Upper lobe of left lung (tissue), 6 donors: ENCODE results near the gene IL4. TPM values are rescaled to one million over a fixed set of nuclear protein-coding genes. Genes with fewer than 3 reads are reported as not detected.

ENCODE experiments used
- ATAC-seq, 2 donors: fragments of 200-7000 bp; cut with Tn5 transposase; one replicate each; pipeline ENCODE4 v1.9.1; 2022; ENCODE audit warnings: mild to moderate bottlenecking in 2 of 2, moderate library complexity in 2 of 2; ENCODE audit not compliant: low FRiP score in 2 of 2
- DNase-seq, 2 donors: peaks; one replicate each; pipeline ENCODE4 v3.0.0-alpha.2; 2019 to 2020
- H3K27ac ChIP-seq, 4 donors: fragments of 200-600 bp; sonication (generic); one replicate each; pipeline ENCODE4 v1.5.1; 2016 to 2019
- H3K27me3 ChIP-seq, 4 donors: fragments of 200-600 bp; sonication (generic); one replicate each; pipeline ENCODE4 v1.5.1; 2017 to 2019
- H3K36me3 ChIP-seq, 4 donors: fragments of 200-600 bp; sonication (generic); one replicate each; pipeline ENCODE4 v1.5.1; 2016 to 2019
- H3K4me1 ChIP-seq, 4 donors: fragments of 200-600 bp; sonication (generic); one replicate each; pipeline ENCODE4 v1.5.1; 2018 to 2019
- H3K4me3 ChIP-seq, 4 donors: fragments of 200-600 bp; sonication (generic); one replicate each; pipeline ENCODE4 v1.5.1; 2017 to 2019; ENCODE audit warnings: mild to moderate bottlenecking in 2 of 4, moderate library complexity in 1 of 4
- H3K9me3 ChIP-seq, 4 donors: fragments of 200-600 bp; sonication (generic); one replicate each; pipeline ENCODE4 v1.5.1; 2018 to 2019
- EP300 ChIP-seq, 4 donors: sonication (generic); formaldehyde crosslinking; IDR thresholded peaks; one replicate each; pipeline ENCODE4 v1.5.1; 2017; ENCODE audit warnings: antibody characterized with exemption in 4 of 4, control low read depth in 2 of 4
- POLR2A ChIP-seq, 4 donors: fragments of 450-650 bp; IDR thresholded peaks; one replicate each; pipeline ENCODE4 v1.5.1; 2016 to 2017; ENCODE audit warnings: antibody characterized with exemption in 4 of 4, mild to moderate bottlenecking in 2 of 4
- POLR2AphosphoS5 ChIP-seq, 2 donors: sonication (generic); formaldehyde crosslinking; IDR thresholded peaks; one replicate each; pipeline ENCODE4 v1.5.1; 2017; ENCODE audit warnings: antibody characterized with exemption in 2 of 2
- WGBS, 2 donors: methylation state at CpG; one replicate each; pipeline ENCODE4 v1.1.5; 2017 to 2018; 5-methylcytosine and 5-hydroxymethylcytosine counted together
- total RNA-seq, 6 donors: library from RNA; depleted of rRNA in 4 of 6; stranded (reverse); fragments of >200 nt in 4 of 6; gene quantifications; one replicate each; pipeline versions ENCODE4 v1.1.0 to v1.2.1, GENCODE V29; 2016 to 2021
- TF ChIP-seq, protein P1 (sequence below), 6 experiments: fragments of 450-650 bp in 4 of 6; fragments of 200-600 bp in 2 of 6; sonication (generic) in 2 of 6; IDR thresholded peaks; one replicate each; pipeline ENCODE4 v1.5.1; 2016 to 2019; ENCODE audit warnings: antibody characterized with exemption in 6 of 6
- donor health status: DM: no; HTN: no; CAD: no; lungs with moderate emphysema.
- donor health status: DM: no; HTN: yes; CAD: no; lungs with severe emphysema.

IL4 gene
- total RNA-seq, 6 donors from 2014 or later, result not detected

GRCh38 chr5:132656774-132657355, 16.9 kb upstream of the IL4 start:
- ATAC-seq, result no peak
- WGBS, 2 donors, result 48 to 76% methylated on average over 11 to 12 of the region's 12 CpGs
- DNase-seq, result no peak
- Histone ChIP-seq H3K27ac (no peak overlapping the region), H3K4me1 (peaks cover 11 to 17% (median 12%) of the 10 kb centered on the region in 4 donors), H3K36me3 (no peaks in the 10 kb centered on the region), H3K27me3 (peaks cover 0 to 17% (median 7%) of the 10 kb centered on the region in 4 donors), H3K9me3 (no peaks in the 10 kb centered on the region), H3K4me3 (peak overlapping the region in 3 of 4 donors; percentile 34 to 48 (median 47))
- TF ChIP-seq, protein P1, sequence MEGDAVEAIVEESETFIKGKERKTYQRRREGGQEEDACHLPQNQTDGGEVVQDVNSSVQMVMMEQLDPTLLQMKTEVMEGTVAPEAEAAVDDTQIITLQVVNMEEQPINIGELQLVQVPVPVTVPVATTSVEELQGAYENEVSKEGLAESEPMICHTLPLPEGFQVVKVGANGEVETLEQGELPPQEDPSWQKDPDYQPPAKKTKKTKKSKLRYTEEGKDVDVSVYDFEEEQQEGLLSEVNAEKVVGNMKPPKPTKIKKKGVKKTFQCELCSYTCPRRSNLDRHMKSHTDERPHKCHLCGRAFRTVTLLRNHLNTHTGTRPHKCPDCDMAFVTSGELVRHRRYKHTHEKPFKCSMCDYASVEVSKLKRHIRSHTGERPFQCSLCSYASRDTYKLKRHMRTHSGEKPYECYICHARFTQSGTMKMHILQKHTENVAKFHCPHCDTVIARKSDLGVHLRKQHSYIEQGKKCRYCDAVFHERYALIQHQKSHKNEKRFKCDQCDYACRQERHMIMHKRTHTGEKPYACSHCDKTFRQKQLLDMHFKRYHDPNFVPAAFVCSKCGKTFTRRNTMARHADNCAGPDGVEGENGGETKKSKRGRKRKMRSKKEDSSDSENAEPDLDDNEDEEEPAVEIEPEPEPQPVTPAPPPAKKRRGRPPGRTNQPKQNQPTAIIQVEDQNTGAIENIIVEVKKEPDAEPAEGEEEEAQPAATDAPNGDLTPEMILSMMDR (IDR thresholded peaks at IDR 0.05), result no peak
- no peak for TF ChIP-seq EP300 (IDR thresholded peaks at IDR 0.05)
- TF ChIP-seq POLR2A (IDR thresholded peaks at IDR 0.05), result no peak
- no peak for TF ChIP-seq POLR2AphosphoS5 (IDR thresholded peaks at IDR 0.05)

DNA sequence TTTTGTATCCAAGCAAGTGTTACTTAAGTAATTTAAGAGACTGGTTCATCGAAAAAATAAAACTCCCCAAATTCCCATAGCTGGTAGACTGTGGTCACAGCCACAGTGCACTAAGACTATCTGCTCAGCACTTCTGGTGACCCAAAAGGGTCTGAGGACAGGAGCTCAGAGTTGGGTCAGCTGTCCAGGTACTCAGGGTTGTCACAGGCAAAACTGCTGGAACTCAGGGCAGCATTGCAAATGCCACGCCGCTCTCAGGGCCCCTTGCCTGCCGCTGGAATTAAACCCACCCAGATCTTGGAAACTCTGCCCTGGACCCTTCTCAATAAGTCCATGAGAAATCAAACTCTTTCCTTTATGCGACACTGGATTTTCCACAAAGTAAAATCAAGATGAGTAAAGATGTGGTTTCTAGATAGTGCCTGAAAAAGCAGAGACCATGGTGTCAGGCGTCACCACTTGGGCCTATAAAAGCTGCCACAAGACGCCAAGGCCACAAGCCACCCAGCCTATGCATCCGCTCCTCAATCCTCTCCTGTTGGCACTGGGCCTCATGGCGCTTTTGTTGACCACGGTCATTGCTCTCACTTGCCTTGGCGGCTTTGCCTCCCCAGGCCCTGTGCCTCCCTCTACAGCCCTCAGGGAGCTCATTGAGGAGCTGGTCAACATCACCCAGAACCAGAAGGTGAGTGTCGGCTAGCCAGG, 16.0 kb upstream of the IL4 start, which contains the start of gene IL13:
Gene IL13, plus strand, starts transcription at position 498 of the 705 bp plus-strand sequence. Its CDS starts 14 bp downstream, at position 512.
- TF ChIP-seq EP300 (IDR thresholded peaks at IDR 0.05), result no peak
- no peak for TF ChIP-seq POLR2AphosphoS5 (IDR thresholded peaks at IDR 0.05)
- no peak for TF ChIP-seq POLR2A (IDR thresholded peaks at IDR 0.05)
- TF ChIP-seq, protein P1 (IDR thresholded peaks at IDR 0.05), result no peak
- Histone ChIP-seq H3K9me3 (no peaks in the 10 kb centered on the region), H3K27me3 (peaks cover 0 to 17% (median 7%) of the 10 kb centered on the region in 4 donors), H3K36me3 (no peaks in the 10 kb centered on the region), H3K4me1 (peaks cover 11 to 17% (median 12%) of the 10 kb centered on the region in 4 donors), H3K4me3 (no peak within 1 kb of the TSS), H3K27ac (no peak within 1 kb of the TSS)
- ATAC-seq (no peak), DNase-seq (no peak)
- whole genome bisulfite sequencing, 2 donors, result 88 to 93% methylated on average over 10 to 11 of the region's 12 CpGs

GRCh38 chr5:132658381-132659302, 15.1 kb upstream of the IL4 start:
- DNase-seq, result no peak
- WGBS, 2 donors, result 87 to 88% methylated on average over 8 to 9 of the region's 9 CpGs
- Histone ChIP-seq H3K9me3 (no peaks in the 10 kb centered on the region), H3K4me1 (peaks cover 11 to 17% (median 12%) of the 10 kb centered on the region in 4 donors), H3K4me3 (no peak overlapping the region), H3K27me3 (peaks cover 0 to 17% (median 7%) of the 10 kb centered on the region in 4 donors), H3K36me3 (no peaks in the 10 kb centered on the region), H3K27ac (no peak overlapping the region)
- no peak for ATAC-seq
- TF ChIP-seq, protein P1 (IDR thresholded peaks at IDR 0.05), result no peak
- TF ChIP-seq POLR2AphosphoS5 (IDR thresholded peaks at IDR 0.05) (no peak), POLR2A (IDR thresholded peaks at IDR 0.05) (no peak), EP300 (IDR thresholded peaks at IDR 0.05) (no peak)

DNA sequence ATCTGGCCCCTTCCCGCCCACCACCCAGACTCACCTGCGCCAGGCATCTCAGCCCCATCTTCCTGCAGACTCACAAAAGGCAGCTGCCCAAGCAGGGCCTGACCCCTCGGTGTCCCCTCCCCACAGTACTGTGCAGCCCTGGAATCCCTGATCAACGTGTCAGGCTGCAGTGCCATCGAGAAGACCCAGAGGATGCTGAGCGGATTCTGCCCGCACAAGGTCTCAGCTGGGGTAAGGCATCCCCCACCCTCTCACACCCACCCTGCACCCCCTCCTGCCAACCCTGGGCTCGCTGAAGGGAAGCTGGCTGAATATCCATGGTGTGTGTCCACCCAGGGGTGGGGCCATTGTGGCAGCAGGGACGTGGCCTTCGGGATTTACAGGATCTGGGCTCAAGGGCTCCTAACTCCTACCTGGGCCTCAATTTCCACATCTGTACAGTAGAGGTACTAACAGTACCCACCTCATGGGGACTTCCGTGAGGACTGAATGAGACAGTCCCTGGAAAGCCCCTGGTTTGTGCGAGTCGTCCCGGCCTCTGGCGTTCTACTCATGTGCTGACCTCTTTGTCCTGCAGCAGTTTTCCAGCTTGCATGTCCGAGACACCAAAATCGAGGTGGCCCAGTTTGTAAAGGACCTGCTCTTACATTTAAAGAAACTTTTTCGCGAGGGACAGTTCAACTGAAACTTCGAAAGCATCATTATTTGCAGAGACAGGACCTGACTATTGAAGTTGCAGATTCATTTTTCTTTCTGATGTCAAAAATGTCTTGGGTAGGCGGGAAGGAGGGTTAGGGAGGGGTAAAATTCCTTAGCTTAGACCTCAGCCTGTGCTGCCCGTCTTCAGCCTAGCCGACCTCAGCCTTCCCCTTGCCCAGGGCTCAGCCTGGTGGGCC, 13.9 kb upstream of the IL4 start:
- Histone ChIP-seq H3K4me3 (no peak overlapping the region), H3K9me3 (no peaks in the 10 kb centered on the region), H3K36me3 (no peaks in the 10 kb centered on the region), H3K4me1 (peaks cover 11 to 17% (median 12%) of the 10 kb centered on the region in 4 donors), H3K27ac (no peak overlapping the region), H3K27me3 (peaks cover 0 to 17% (median 7%) of the 10 kb centered on the region in 4 donors)
- WGBS, 2 donors, result 91 to 92% methylated on average over 15 to 22 of the region's 23 CpGs
- ATAC-seq (no peak), DNase-seq (no peak)
- TF ChIP-seq POLR2AphosphoS5 (IDR thresholded peaks at IDR 0.05), result no peak
- TF ChIP-seq EP300 (IDR thresholded peaks at IDR 0.05), result no peak
- TF ChIP-seq, protein P1 (IDR thresholded peaks at IDR 0.05), result no peak
- TF ChIP-seq POLR2A (IDR thresholded peaks at IDR 0.05), result no peak
